ENCODE data around the gene PCSK1. TPM values are rescaled to one million over a fixed set of nuclear protein-coding genes. Genes with fewer than 3 reads are reported as not detected.

Gene PCSK1
- total RNA-seq, 3 donors from 2014 or later (not counting 1 experiment from before 2014, with no cell fraction given) = not detected

- Histone ChIP-seq H3K9me3 (ENCODE audit: control insufficient read depth, insufficient read depth, low read length) (no peaks in the 10 kb centered on the region), H3K36me3 (ENCODE audit: control insufficient read depth, insufficient read depth, low read length) (no peaks in the 10 kb centered on the region), H3K4me3 (ENCODE audit: low read length) (no peak overlapping the region), H3K27me3 (ENCODE audit: control insufficient read depth, insufficient read depth, low read length) (no peaks in the 10 kb centered on the region), H3K4me1 (ENCODE audit: control insufficient read depth, insufficient read depth, low read length) (no peaks in the 10 kb centered on the region), H3K27ac (ENCODE audit: low read length) (no peak overlapping the region)
- H3K27me3 Mint-ChIP-seq (ENCODE audit: low read depth in 2 of 2) = peaks cover 5 to 21% of the 10 kb centered on the region in 2 donors
- no peaks in the 10 kb centered on the region for H3K36me3 Mint-ChIP-seq
- no peaks in the 10 kb centered on the region for H3K9me3 Mint-ChIP-seq
- 92% methylated on average over 3 of the region's 3 CpGs for WGBS (ENCODE audit: insufficient coverage)
- ATAC-seq (no peak), DNase-seq (no peak)
- intact Hi-C loops (cut with micrococcal nuclease) = no loop called here
- no peak for TF ChIP-seq CTCF (IDR thresholded peaks at IDR 0.05)
- H3K4me3 Mint-ChIP-seq = no peak overlapping the region
- H3K4me1 Mint-ChIP-seq = peaks cover 0 to 4% of the 10 kb centered on the region in 2 donors
- H3K27ac Mint-ChIP-seq = no peak overlapping the region
Observed at GRCh38 chr5:96476654-96477053, 43.6 kb upstream of the PCSK1 start.

- H3K4me3 Mint-ChIP-seq = no peak overlapping the region
- ATAC-seq = no peak
- no peak for TF ChIP-seq CTCF (IDR thresholded peaks at IDR 0.05)
- H3K4me1 ChIP-seq (ENCODE audit: control insufficient read depth, insufficient read depth, low read length) = no peaks in the 10 kb centered on the region
- DNase-seq = no peak
- H3K36me3 Mint-ChIP-seq = no peaks in the 10 kb centered on the region
- H3K27me3 Mint-ChIP-seq (ENCODE audit: low read depth in 2 of 2) = peaks cover 8 to 21% of the 10 kb centered on the region in 2 donors
- H3K4me3 ChIP-seq (ENCODE audit: low read length) = no peak overlapping the region
- H3K27me3 ChIP-seq (ENCODE audit: control insufficient read depth, insufficient read depth, low read length) = no peaks in the 10 kb centered on the region
- H3K9me3 ChIP-seq (ENCODE audit: control insufficient read depth, insufficient read depth, low read length) = no peaks in the 10 kb centered on the region
- H3K27ac ChIP-seq (ENCODE audit: low read length) = no peak overlapping the region
- H3K4me1 Mint-ChIP-seq = peaks cover 0 to 4% of the 10 kb centered on the region in 2 donors
- H3K36me3 ChIP-seq (ENCODE audit: control insufficient read depth, insufficient read depth, low read length) = no peaks in the 10 kb centered on the region
- 77% methylated on average over 3 of the region's 4 CpGs for WGBS (ENCODE audit: insufficient coverage)
- intact Hi-C loops (cut with micrococcal nuclease) = no loop called here
- no peak overlapping the region for H3K27ac Mint-ChIP-seq
- H3K9me3 Mint-ChIP-seq = no peaks in the 10 kb centered on the region
Observed at GRCh38 chr5:96474073-96474472, 41.0 kb upstream of the PCSK1 start.

- no peak overlapping the region for H3K27ac Mint-ChIP-seq
- H3K36me3 ChIP-seq (ENCODE audit: control insufficient read depth, insufficient read depth, low read length) = no peaks in the 10 kb centered on the region
- H3K36me3 Mint-ChIP-seq = no peaks in the 10 kb centered on the region
- WGBS (ENCODE audit: insufficient coverage) = 33% methylated on average over 1 of the region's 1 CpG
- H3K4me1 Mint-ChIP-seq = peaks cover 0 to 4% of the 10 kb centered on the region in 2 donors
- no peak overlapping the region for H3K4me3 ChIP-seq (ENCODE audit: low read length)
- ATAC-seq (no peak), DNase-seq (no peak)
- no peaks in the 10 kb centered on the region for H3K9me3 Mint-ChIP-seq
- TF ChIP-seq CTCF (IDR thresholded peaks at IDR 0.05) = no peak
- intact Hi-C loops (cut with micrococcal nuclease) = no loop called here
- H3K27me3 Mint-ChIP-seq (ENCODE audit: low read depth in 2 of 2) = peaks cover 11 to 29% of the 10 kb centered on the region in 2 donors
- H3K4me3 Mint-ChIP-seq = no peak overlapping the region
- no peaks in the 10 kb centered on the region for H3K9me3 ChIP-seq (ENCODE audit: control insufficient read depth, insufficient read depth, low read length)
- H3K27ac ChIP-seq (ENCODE audit: low read length) = no peak overlapping the region
- H3K27me3 ChIP-seq (ENCODE audit: control insufficient read depth, insufficient read depth, low read length) = no peaks in the 10 kb centered on the region
- H3K4me1 ChIP-seq (ENCODE audit: control insufficient read depth, insufficient read depth, low read length) = no peaks in the 10 kb centered on the region
Observed at GRCh38 chr5:96473155-96473554, 40.1 kb upstream of the PCSK1 start.

GRCh38 chr5:96470785-96471184 lies 37.7 kb upstream of the PCSK1 start:
- Histone ChIP-seq H3K9me3 (ENCODE audit: control insufficient read depth, insufficient read depth, low read length) (no peaks in the 10 kb centered on the region), H3K27ac (ENCODE audit: low read length) (no peak overlapping the region), H3K36me3 (ENCODE audit: control insufficient read depth, insufficient read depth, low read length) (no peaks in the 10 kb centered on the region), H3K4me3 (ENCODE audit: low read length) (no peak overlapping the region), H3K4me1 (ENCODE audit: control insufficient read depth, insufficient read depth, low read length) (no peaks in the 10 kb centered on the region), H3K27me3 (ENCODE audit: control insufficient read depth, insufficient read depth, low read length) (peaks cover 3% of the 10 kb centered on the region)
- Mint-ChIP-seq H3K27ac (no peak overlapping the region), H3K36me3 (no peaks in the 10 kb centered on the region), H3K4me3 (no peak overlapping the region), H3K9me3 (no peaks in the 10 kb centered on the region), H3K27me3 (ENCODE audit: low read depth in 2 of 2) (peaks cover 13 to 31% of the 10 kb centered on the region in 2 donors), H3K4me1 (peaks cover 0 to 4% of the 10 kb centered on the region in 2 donors)
- ATAC-seq = no peak
- TF ChIP-seq CTCF (IDR thresholded peaks at IDR 0.05) = no peak
- intact Hi-C loops (cut with micrococcal nuclease) = no loop called here
- DNase-seq = no peak
- no CpG with 5 or more reads among the region's 1 CpG for WGBS (ENCODE audit: insufficient coverage)

Data from natural killer cell (primary cell).